ENCODE data around the gene ARHGAP10. TPM values are rescaled to one million over a fixed set of nuclear protein-coding genes. Genes with fewer than 3 reads are reported as not detected.

The ARHGAP10 gene
- total RNA-seq, 2 experiments from 2014 or later, result 3.6 to 3.8 TPM

GRCh38 chr4:147938496-147938895, 206.6 kb downstream of the ARHGAP10 start:
- intact Hi-C loops (cut with micrococcal nuclease), result no loop called here
- DNase-seq, result no peak
- Mint-ChIP-seq H3K9me3 (no peaks in the 10 kb centered on the region), H3K27me3 (ENCODE audit: low read depth) (no peaks in the 10 kb centered on the region), H3K4me3 (no peak overlapping the region), H3K36me3 (ENCODE audit: low read depth) (no peaks in the 10 kb centered on the region), H3K27ac (no peak overlapping the region), H3K4me1 (ENCODE audit: low read depth) (peaks cover 10% of the 10 kb centered on the region)
- CTCF ChIA-PET, result no interaction called here

GRCh38 chr4:147940171-147940570, 208.3 kb downstream of the ARHGAP10 start:
- Mint-ChIP-seq H3K4me3 (no peak overlapping the region), H3K27me3 (ENCODE audit: low read depth) (no peaks in the 10 kb centered on the region), H3K36me3 (ENCODE audit: low read depth) (peaks cover 1% of the 10 kb centered on the region), H3K4me1 (ENCODE audit: low read depth) (peaks cover 10% of the 10 kb centered on the region), H3K9me3 (no peaks in the 10 kb centered on the region), H3K27ac (no peak overlapping the region)
- CTCF ChIA-PET, result no interaction called here
- DNase-seq, result no peak
- intact Hi-C loops (cut with micrococcal nuclease), result no loop called here

- intact Hi-C loops (cut with micrococcal nuclease), result no loop called here
- DNase-seq, result no peak
- H3K9me3 Mint-ChIP-seq, result no peaks in the 10 kb centered on the region
- H3K4me1 Mint-ChIP-seq (ENCODE audit: low read depth), result peaks cover 10% of the 10 kb centered on the region
- no peak overlapping the region for H3K27ac Mint-ChIP-seq
- H3K36me3 Mint-ChIP-seq (ENCODE audit: low read depth), result peaks cover 1% of the 10 kb centered on the region
- no peak overlapping the region for H3K4me3 Mint-ChIP-seq
- CTCF ChIA-PET, result no interaction called here
- H3K27me3 Mint-ChIP-seq (ENCODE audit: low read depth), result no peaks in the 10 kb centered on the region
Observed at GRCh38 chr4:147941373-147941772, 209.5 kb downstream of the ARHGAP10 start.

- DNase-seq, result no peak
- H3K9me3 Mint-ChIP-seq, result no peaks in the 10 kb centered on the region
- peaks cover 5% of the 10 kb centered on the region for H3K36me3 Mint-ChIP-seq (ENCODE audit: low read depth)
- CTCF ChIA-PET, result no interaction called here
- peaks cover 10% of the 10 kb centered on the region for H3K4me1 Mint-ChIP-seq (ENCODE audit: low read depth)
- intact Hi-C loops (cut with micrococcal nuclease), result no loop called here
- no peaks in the 10 kb centered on the region for H3K27me3 Mint-ChIP-seq (ENCODE audit: low read depth)
- H3K27ac Mint-ChIP-seq, result no peak overlapping the region
- H3K4me3 Mint-ChIP-seq, result no peak overlapping the region
Observed at GRCh38 chr4:147942729-147943128, 210.8 kb downstream of the ARHGAP10 start.

GRCh38 chr4:147943159-147943638, 211.3 kb downstream of the ARHGAP10 start:
- CTCF ChIA-PET, result no interaction called here
- DNase-seq, result no peak
- intact Hi-C loops (cut with micrococcal nuclease), result no loop called here

GRCh38 chr4:147944249-147944648, 212.4 kb downstream of the ARHGAP10 start:
- no peak overlapping the region for H3K4me3 Mint-ChIP-seq
- CTCF ChIA-PET, result no interaction called here
- H3K9me3 Mint-ChIP-seq, result no peaks in the 10 kb centered on the region
- no peak overlapping the region for H3K27ac Mint-ChIP-seq
- H3K4me1 Mint-ChIP-seq (ENCODE audit: low read depth), result peaks cover 10% of the 10 kb centered on the region
- H3K36me3 Mint-ChIP-seq (ENCODE audit: low read depth), result peaks cover 9% of the 10 kb centered on the region
- no peaks in the 10 kb centered on the region for H3K27me3 Mint-ChIP-seq (ENCODE audit: low read depth)
- DNase-seq, result no peak
- intact Hi-C loops (cut with micrococcal nuclease), result no loop called here

More at GRCh38 chr4:147943159-147943638, 211.3 kb downstream of the ARHGAP10 start:
- H3K36me3 Mint-ChIP-seq (ENCODE audit: low read depth), result peaks cover 7% of the 10 kb centered on the region
- no peaks in the 10 kb centered on the region for H3K9me3 Mint-ChIP-seq
- no peak overlapping the region for H3K27ac Mint-ChIP-seq
- H3K27me3 Mint-ChIP-seq (ENCODE audit: low read depth), result no peaks in the 10 kb centered on the region
- H3K4me3 Mint-ChIP-seq, result no peak overlapping the region
- H3K4me1 Mint-ChIP-seq (ENCODE audit: low read depth), result peaks cover 10% of the 10 kb centered on the region

- Mint-ChIP-seq H3K4me1 (ENCODE audit: low read depth) (peaks cover 10% of the 10 kb centered on the region), H3K4me3 (no peak overlapping the region), H3K9me3 (no peaks in the 10 kb centered on the region), H3K27ac (no peak overlapping the region), H3K27me3 (ENCODE audit: low read depth) (no peaks in the 10 kb centered on the region), H3K36me3 (ENCODE audit: low read depth) (peaks cover 11% of the 10 kb centered on the region)
- CTCF ChIA-PET, result no interaction called here
- no peak for DNase-seq
- intact Hi-C loops (cut with micrococcal nuclease), result no loop called here
Observed at GRCh38 chr4:147944670-147945260, 212.9 kb downstream of the ARHGAP10 start.

- Mint-ChIP-seq H3K36me3 (ENCODE audit: low read depth) (peaks cover 18% of the 10 kb centered on the region), H3K27ac (no peak overlapping the region), H3K27me3 (ENCODE audit: low read depth) (no peaks in the 10 kb centered on the region), H3K9me3 (no peaks in the 10 kb centered on the region), H3K4me3 (no peak overlapping the region), H3K4me1 (ENCODE audit: low read depth) (peaks cover under 1% of the 10 kb centered on the region)
- no peak for DNase-seq
- CTCF ChIA-PET, result no interaction called here
- intact Hi-C loops (cut with micrococcal nuclease), result no loop called here
Observed at GRCh38 chr4:147948336-147948735, 216.4 kb downstream of the ARHGAP10 start.

- no peaks in the 10 kb centered on the region for H3K4me1 Mint-ChIP-seq (ENCODE audit: low read depth)
- H3K27ac Mint-ChIP-seq, result no peak overlapping the region
- H3K36me3 Mint-ChIP-seq (ENCODE audit: low read depth), result peaks cover 16% of the 10 kb centered on the region
- H3K27me3 Mint-ChIP-seq (ENCODE audit: low read depth), result no peaks in the 10 kb centered on the region
- H3K4me3 Mint-ChIP-seq, result no peak overlapping the region
- DNase-seq, result no peak
- intact Hi-C loops (cut with micrococcal nuclease), result no loop called here
- no peaks in the 10 kb centered on the region for H3K9me3 Mint-ChIP-seq
- CTCF ChIA-PET, result no interaction called here
Observed at GRCh38 chr4:147950261-147950660, 218.4 kb downstream of the ARHGAP10 start.

- CTCF ChIA-PET, result no interaction called here
- intact Hi-C loops (cut with micrococcal nuclease), result no loop called here
Observed at GRCh38 chr4:147950841-147951240, 219.0 kb downstream of the ARHGAP10 start.

GRCh38 chr4:147954850-147955249, 223.0 kb downstream of the ARHGAP10 start:
- intact Hi-C loops (cut with micrococcal nuclease), result no loop called here
- CTCF ChIA-PET, result no interaction called here
- Mint-ChIP-seq H3K4me1 (ENCODE audit: low read depth) (no peaks in the 10 kb centered on the region), H3K27ac (no peak overlapping the region), H3K4me3 (no peak overlapping the region), H3K9me3 (no peaks in the 10 kb centered on the region), H3K36me3 (ENCODE audit: low read depth) (peaks cover 6% of the 10 kb centered on the region), H3K27me3 (ENCODE audit: low read depth) (no peaks in the 10 kb centered on the region)
- DNase-seq, result no peak

More at GRCh38 chr4:147950841-147951240, 219.0 kb downstream of the ARHGAP10 start:
- Mint-ChIP-seq H3K4me1 (ENCODE audit: low read depth) (no peaks in the 10 kb centered on the region), H3K9me3 (no peaks in the 10 kb centered on the region), H3K27me3 (ENCODE audit: low read depth) (no peaks in the 10 kb centered on the region), H3K36me3 (ENCODE audit: low read depth) (peaks cover 16% of the 10 kb centered on the region), H3K4me3 (no peak overlapping the region), H3K27ac (no peak overlapping the region)
- DNase-seq, result no peak

GRCh38 chr4:147955827-147956558, 224.1 kb downstream of the ARHGAP10 start:
- intact Hi-C loops (cut with micrococcal nuclease), result no loop called here
- CTCF ChIA-PET, result no interaction called here
- no peaks in the 10 kb centered on the region for H3K4me1 Mint-ChIP-seq (ENCODE audit: low read depth)
- no peak overlapping the region for H3K27ac Mint-ChIP-seq
- no peak overlapping the region for H3K4me3 Mint-ChIP-seq
- no peaks in the 10 kb centered on the region for H3K27me3 Mint-ChIP-seq (ENCODE audit: low read depth)
- peaks cover 2% of the 10 kb centered on the region for H3K36me3 Mint-ChIP-seq (ENCODE audit: low read depth)
- no peaks in the 10 kb centered on the region for H3K9me3 Mint-ChIP-seq
- DNase-seq, result no peak

- intact Hi-C loops (cut with micrococcal nuclease), result no loop called here
- Mint-ChIP-seq H3K27me3 (ENCODE audit: low read depth) (no peaks in the 10 kb centered on the region), H3K36me3 (ENCODE audit: low read depth) (no peaks in the 10 kb centered on the region), H3K4me1 (ENCODE audit: low read depth) (no peaks in the 10 kb centered on the region), H3K4me3 (no peak overlapping the region), H3K27ac (no peak overlapping the region), H3K9me3 (no peaks in the 10 kb centered on the region)
- no peak for DNase-seq
- CTCF ChIA-PET, result no interaction called here
Observed at GRCh38 chr4:147957446-147957845, 225.6 kb downstream of the ARHGAP10 start.
